ENCODE results near the gene SIK1.

Gene SIK1

DNA sequence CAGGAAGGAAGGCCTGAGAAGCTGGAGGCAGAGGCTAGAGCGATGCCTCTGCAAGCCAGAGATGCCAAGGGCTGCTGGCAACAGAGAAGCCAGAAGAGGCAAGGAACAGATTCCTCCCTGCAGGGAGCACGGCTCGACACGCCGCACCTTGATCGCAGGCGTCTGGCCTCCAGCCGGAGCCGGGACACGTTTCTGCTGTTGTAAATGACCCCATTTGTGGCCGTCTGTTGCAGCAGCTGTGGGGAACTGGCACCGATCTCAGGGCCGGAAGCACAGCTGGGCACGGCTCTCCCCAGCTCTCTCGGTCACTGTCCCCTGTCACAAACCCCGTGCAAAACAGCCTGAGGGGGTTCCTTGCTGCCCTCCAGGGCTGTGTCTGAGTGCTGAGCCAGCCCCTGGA, 59.6 kb downstream of the SIK1 start:
- DNase-seq (ENCODE audit: low spot score) = no peak

GRCh38 chr21:43366656-43367055, 60.3 kb downstream of the SIK1 start:
- no peak for DNase-seq (ENCODE audit: low spot score)

- DNase-seq (ENCODE audit: low spot score) = no peak
Observed at GRCh38 chr21:43365611-43366426, 61.1 kb downstream of the SIK1 start.

DNA sequence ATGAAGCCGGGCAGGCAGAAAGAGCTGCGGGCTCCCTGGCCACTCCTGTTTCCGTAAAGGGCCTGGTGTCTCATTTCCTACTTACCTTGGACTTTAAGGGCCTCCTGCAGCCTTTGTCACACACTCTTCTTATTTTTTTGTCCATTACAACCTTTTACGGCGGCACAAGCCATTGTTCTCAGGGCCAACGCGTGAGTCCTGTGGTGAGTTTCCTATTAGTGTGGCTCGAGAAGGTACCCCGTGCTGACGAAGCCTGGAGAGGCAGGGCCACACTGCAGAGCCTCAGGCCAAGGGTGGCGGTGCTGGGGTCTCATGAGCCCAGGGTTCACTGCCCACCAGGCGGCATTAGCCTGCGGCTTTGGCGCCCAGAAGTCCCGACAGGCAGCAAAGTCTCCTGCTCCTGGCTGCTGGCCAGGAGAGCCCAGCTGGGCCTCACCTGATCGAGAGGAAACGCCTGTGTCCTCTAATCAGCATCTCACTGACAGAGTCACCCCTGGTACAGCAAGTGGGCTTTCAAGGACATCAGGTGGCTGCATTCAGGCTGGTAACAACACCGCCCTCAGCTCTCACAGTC, 62.0 kb downstream of the SIK1 start:
- DNase-seq (ENCODE audit: low spot score) = no peak

Measured in LoVo (cell line).